ENCODE data around the gene RAB3GAP1.
"Not testable (repeated sequence)": the region's sequence is repeated elsewhere in the genome, so short reads cannot be mapped to it uniquely, and the experiment has no call there.

The RAB3GAP1 gene

DNA sequence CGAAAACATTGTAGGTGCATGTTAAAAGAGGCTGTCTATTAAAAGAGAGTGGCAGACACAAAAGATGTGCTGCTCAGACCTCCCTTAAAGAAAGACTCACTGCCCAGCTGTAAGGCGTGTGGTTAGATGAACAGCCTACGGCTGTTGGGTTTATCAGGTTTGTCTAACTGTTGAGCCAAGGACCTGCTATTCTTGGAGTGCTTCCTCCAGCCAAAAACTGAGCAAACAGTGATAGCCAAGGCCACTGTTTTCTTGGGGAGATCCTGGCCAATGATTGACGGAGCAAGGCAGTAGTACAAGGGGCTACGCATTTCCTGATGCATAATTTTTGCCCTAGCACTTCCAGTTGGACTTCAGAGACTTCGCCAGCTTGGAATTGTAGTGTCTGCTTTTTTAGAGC is 1.4 kb upstream of the RAB3GAP1 start:
- Histone ChIP-seq H3K4me3 (no peak overlapping the region), H3K27ac (no peak overlapping the region)

DNA sequence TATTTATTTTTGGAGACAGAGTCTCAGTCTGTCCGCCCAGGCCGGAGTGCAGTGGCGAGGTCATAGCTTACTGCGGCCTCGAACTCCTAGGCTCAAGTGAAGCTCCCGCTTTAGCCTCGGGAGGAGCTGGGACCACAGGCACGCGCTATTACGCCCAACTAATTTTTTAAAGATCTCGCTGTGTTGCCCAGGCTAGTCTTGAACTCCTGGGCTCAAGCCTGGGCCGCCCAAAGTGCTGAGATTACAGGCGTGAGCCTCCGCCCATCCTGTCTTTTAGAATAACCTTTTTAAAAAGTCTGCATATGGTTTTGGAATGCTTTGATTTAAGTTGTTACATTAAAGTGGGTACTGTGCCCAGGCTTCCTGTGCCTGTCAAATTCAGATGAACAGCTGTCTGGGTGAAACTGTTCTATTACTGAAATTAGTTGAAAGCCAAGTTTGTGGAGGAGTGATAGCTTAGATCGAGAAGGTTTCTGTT is 944 bp downstream of the RAB3GAP1 start:
- H3K27ac ChIP-seq = peak overlapping the region in 20 of 21 experiments; percentile 84 to 99 (median 94)
- H3K4me3 ChIP-seq = peak overlapping the region; percentile 51 to 84 (median 81)

DNA sequence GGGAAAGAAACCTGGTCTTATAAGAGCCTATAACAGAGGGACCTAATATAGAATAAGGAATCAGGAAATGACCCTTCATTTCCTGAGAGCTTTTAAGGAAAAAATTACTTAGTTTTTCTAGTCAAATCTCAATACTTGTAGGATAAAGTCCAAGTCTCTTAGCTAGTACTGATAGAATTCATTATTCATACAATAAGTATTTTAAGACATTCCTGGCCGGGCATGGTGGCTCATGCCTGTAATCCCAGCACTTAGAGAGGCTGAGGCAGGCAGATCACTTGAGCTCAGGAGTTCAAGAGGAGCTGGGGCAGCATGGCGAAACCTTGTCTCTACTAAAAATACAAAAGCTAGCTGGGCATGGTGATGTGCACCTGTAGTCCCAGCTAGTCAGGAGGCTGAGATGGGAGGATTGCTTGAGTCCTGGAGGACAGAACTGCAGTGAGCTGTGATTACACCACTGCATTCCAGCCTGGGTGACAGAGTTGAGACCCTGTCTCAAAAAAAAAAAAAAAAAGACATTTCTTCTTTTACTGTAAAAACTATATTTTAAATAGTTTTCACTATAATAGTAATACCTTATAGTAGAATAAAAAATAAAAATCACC is 3.2 kb downstream of the RAB3GAP1 start:
- H3K27ac ChIP-seq = no peak overlapping the region
- H3K4me3 ChIP-seq = no peak overlapping the region

DNA sequence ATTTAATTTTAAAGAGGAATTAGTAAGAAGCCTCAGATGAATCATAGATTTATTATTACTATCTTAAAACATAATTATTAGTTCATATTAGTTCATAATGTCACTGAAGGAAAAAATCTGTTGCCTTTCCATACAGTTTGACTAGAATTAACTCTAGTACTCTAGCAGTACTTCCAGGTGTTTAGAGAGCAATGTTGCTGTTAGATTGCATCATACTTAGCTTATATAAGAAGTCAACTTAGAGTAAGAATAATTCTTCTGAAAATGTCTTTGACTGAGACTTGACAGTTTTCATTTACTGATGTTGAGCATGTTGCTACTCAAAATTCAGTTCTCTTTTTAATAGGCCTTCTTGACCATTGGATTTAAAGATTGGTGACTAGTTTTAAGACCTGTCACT is 4.7 kb downstream of the RAB3GAP1 start:
- Histone ChIP-seq H3K27ac (no peak overlapping the region), H3K4me3 (no peak overlapping the region)

DNA sequence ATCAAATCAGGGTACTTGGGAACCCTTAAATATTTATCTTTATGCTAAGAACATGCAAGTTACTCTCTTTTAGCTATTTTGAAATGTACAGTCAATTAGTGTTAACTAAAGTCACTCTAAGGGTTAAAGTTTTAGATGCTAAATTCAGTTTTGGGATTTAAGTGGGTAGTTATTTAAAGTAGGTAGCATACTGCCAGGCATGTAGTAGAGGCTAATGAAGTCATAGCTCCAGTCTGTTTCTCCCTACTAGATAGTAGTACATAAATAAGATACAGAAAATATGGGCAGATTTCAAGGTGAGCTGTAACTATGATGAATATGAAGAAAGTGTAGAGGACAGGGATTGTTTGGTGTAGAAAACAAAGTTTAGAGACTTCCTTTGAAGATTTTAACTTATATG is 7.5 kb downstream of the RAB3GAP1 start:
- Histone ChIP-seq H3K27ac (no peak overlapping the region), H3K4me3 (no peak overlapping the region)

DNA sequence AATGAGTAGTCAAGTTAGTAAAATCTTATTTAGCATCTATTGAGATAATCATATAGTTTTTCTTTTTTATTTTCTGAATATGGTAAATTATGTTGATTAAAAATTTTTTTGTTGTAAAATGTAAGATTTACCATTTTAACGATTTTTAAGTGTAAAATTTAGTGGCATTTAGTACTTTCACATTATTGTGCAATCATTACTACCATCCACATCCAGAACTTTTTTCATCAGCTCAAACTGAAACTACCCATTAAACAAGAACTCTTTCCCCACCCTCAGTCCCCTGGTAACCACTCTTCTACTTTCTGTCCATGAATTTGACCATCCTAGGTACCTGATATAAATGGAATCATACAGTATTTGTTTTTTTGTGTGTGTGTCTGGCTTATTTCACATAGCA is 11.1 kb downstream of the RAB3GAP1 start:
- Histone ChIP-seq H3K27ac (no peak overlapping the region), H3K4me3 (no peak overlapping the region)

DNA sequence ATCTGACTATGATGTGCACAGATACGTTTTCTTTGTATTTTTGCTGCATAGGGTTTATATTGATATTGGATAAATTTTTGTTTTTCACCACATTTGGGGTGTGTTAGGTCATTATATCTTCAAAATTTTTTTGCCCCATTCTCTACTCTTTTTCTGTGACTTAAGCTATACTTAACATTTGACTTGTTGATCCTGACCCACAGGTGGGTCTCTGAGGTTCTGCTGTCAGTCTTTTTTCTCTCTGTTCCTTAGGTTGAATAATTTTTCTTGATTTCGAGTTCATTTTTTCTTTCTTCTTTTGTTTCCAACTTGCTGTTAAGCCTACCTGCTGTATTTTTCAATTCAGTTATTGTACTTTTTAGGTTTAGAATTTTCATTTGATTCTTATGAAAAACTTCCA is 12.1 kb downstream of the RAB3GAP1 start:
- H3K4me3 ChIP-seq = no peak overlapping the region
- no peak overlapping the region for H3K27ac ChIP-seq

DNA sequence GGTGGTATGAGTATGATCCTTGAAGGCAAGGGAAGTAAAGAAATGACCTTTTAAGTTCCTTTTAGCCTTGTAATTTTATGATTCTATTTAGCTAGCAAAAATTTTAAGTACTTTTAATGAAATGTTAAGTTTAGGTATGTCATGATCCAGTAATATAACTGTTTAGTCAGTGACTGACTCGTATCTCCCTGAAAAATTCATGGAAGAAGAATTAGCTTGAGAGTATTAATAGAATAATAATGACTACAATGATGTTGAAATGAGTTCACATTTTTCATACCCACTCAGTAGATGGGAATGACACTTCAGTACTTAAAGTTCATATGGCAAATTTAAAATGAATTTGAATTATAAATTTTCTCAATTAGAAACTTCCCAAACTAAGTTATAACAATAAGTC is 14.6 kb downstream of the RAB3GAP1 start:
- Histone ChIP-seq H3K4me3 (no peak overlapping the region), H3K27ac (no peak overlapping the region)

DNA sequence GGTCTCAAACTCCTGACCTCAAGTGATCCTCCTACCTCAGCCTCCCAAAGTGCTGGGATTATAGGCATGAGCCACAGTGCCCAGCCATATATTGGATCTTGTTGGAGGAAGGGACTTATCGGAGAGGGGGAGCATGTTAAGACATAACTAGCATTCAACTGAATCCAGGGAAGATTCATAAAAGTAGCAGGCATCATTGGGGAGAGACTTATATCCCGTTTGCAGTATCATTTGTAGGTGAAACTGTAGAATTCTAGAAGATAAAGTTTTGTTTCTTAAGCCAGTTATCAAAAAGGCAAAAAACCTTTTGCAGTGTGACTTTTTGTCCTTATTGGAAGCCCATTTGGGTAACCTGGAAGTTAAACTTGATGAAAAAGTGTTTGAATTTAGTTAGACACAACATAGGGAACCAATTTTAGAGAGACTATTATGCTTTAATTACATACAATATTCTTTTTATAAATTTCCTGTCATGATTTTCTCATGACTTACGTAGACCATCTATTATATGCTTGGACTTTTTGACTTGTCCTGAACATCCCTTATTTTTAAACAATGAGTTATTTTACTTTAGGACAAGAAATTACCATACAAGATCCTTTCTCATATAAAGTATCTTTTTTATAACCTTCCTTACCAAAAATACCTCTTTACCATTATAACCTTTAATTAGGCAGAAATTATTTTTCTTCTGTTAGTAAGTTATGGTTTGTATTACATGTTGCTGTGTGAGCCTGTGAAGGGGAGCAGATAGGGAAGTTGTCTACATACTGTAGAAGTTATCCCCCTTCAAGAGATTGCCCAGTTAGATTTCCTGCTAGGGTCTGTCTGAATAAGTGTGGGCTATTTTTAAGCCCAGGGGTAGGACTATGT is 20.3 kb downstream of the RAB3GAP1 start:
- no peak overlapping the region for H3K27ac ChIP-seq
- H3K4me3 ChIP-seq = no peak overlapping the region

DNA sequence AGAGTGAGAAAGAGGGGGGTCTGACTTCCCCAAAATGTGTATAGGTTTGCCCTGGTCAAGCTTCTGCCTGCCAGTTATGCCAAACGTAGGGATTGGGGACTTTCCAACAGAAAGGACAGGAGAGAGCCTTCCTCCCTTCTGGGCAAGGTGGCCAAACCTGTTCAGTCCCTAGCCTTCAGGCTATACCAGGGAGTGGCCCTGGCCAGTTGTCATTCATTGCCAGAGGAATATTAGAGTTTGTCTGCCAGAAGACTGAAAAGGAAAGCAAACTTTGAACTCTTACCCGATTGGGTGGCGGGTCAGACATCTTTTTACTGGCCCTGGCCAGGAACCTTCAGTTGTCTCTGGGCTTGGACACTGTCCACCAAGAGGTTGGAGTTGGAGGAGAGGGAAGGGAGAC is 22.1 kb downstream of the RAB3GAP1 start:
- Histone ChIP-seq H3K27ac (peak overlapping the region in 1 of 21 experiments; percentile 1), H3K4me3 (no peak overlapping the region)

DNA sequence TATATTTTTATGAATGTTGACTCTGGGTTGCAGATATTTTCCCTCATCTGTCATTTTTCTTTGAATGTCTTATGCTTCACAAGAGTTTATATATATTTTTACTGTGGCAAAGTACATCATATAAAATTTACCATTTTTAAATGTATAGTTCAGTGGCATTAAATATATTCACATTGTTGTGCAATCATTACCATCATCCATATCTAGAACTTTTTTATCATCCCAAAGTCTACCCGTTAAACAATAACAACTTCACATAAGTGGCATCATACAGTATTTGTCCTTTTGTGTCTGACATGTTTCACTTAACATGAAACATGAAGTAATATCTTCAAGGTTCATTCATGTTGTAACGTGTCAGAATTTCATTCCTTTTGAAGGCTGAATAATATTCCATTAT is 24.5 kb downstream of the RAB3GAP1 start:
- Histone ChIP-seq H3K27ac (no peak overlapping the region), H3K4me3 (no peak overlapping the region)

DNA sequence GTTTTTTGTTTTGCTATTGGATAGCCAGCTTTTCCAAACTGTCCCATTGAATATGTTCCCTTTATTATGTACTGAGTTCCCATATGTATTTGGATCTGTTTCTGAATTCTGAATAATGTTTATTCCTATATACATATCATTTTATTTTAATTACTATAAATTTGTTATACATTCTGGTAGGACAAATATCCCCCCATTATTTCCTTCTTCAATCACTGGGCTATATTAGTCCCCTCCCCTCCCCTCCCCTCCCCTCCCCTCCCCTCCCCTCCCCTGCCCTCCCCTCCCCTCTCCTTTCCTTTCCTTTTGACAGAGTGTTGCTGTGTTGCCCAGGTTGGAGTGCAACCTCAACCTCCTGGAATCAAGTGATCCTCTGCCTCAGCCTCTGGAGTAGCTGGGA is 26.3 kb downstream of the RAB3GAP1 start:
- no peak overlapping the region for H3K27ac ChIP-seq
- H3K4me3 ChIP-seq = no peak overlapping the region

DNA sequence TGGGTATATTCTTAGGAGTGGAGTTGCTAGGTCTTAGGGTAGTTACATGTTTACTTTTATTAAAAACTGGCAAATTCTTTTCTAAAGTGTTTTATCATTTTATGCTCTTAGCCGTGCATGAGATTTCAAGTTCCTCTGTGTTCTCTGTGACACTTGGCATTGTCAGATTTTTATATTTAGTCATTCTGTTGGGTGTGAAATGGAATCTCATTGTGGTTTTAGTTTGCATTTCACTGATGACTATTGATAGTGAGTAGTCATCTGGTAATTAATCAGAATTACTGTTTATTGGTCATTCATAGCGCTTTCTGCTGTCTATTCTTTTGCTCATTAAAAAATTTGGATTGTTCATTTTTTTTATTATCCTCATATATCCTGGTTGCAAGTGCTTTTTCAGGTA is 34.1 kb downstream of the RAB3GAP1 start:
- H3K27ac ChIP-seq = no peak overlapping the region
- H3K4me3 ChIP-seq = no peak overlapping the region

DNA sequence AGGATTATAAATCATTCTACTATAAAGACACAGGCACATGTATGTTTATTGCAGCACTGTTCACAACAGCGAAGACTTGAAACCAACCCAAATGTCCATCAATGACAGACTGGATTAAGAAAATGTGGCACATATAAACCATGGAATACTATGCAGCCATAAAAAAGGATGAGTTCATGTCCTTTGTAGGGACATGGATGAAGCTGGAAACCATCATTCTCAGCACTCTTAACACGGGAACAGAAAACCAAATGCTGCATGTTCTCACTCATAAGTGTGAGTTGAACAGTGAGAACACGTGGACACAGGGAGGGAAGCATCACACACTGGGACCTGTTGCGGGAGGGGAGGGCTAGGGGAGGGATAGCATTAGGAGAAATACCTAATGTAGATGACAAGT is 37.5 kb downstream of the RAB3GAP1 start:
- H3K27ac ChIP-seq = not testable (repeated sequence)

DNA sequence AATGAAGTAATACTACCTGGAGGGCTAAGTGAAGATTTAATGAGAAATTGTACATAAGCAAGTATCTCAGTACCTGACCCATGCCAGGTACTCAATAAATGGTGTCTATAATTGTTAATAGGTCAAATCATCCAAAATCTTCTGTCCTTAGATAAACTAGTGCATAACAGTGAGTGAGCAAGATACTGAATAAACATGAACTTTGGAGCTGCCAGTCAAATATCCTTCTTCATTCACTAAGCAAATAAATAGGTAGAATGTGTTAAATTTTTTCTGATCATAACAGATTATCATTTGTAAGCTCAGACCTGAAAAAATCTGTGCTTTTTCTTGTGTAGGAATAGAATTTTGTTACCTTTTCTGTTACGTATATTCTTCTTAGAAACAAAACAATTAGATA is 39.6 kb downstream of the RAB3GAP1 start:
- H3K4me3 ChIP-seq = no peak overlapping the region
- no peak overlapping the region for H3K27ac ChIP-seq

More for the DNA sequence above, 37.5 kb downstream of the RAB3GAP1 start:
- H3K4me3 ChIP-seq = not testable (repeated sequence)

DNA sequence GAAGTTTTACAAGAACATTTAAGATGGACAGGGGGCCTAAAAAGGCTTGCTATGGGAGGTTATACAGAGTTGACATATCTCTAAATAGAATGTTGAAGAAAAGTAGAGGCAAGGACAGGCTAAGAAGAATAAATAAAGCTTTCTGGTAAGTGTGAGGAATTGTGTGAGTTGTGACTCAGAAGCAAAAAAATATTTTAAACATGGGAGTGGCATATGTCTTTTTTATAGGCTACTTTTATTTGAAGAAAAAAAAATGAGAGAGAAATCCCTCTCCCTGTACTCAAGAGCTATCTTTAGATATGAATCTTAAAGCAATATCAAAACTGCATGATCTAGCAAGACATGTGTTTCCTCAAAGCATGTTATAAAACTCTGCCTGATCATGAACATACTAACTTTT is 41.1 kb downstream of the RAB3GAP1 start:
- H3K4me3 ChIP-seq = no peak overlapping the region
- no peak overlapping the region for H3K27ac ChIP-seq

DNA sequence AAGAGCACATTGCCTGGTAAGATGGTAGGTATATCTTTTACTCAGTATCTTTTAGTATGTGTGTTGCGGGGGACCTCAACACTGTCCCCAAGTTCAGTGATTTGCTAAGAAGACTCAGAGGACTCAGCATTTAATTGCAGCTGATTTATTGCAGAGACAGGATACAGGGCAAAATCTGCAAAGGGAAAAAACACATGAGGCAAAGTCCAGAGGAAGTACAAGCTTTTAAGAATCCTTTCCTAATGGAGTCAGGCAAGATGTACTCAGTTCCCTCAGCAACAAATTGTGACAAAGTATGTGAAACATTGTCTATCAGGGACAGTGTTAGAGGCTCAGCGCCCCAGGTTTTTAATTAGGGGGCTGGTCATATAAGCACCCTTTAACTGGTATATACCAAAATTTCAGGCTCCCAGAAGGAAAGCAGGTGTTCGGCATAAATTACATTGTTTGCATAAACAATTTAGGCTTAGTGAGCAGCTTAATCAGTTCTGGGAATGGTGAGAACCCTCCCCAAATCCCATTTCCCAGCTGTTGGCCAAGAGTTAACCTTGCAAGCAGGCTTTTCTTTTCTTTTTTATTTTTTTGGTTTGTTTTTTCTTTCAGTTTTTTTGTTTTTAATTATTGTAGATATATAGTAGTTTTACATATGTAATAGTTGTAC is 41.7 kb downstream of the RAB3GAP1 start:
- H3K27ac ChIP-seq = no peak overlapping the region
- H3K4me3 ChIP-seq = no peak overlapping the region

DNA sequence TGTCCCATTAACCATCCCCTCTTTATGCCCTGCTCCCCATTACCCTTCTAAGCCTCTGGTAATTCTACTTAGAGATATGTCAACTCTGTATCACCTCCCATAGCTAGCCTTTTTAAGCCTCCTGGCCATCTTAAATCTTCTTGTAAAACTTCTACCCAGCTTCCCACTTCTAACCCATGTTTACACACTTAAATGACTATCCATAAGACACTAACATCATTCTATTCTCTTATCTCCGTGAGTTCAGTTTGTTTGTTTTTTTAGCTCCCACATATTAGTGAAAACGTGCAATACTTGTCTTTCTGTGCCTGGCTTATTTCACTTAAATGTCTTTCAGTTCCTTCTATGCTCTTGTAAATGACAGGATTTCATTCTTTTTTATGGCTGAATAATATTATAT is 42.4 kb downstream of the RAB3GAP1 start:
- Histone ChIP-seq H3K4me3 (no peak overlapping the region), H3K27ac (no peak overlapping the region)

DNA sequence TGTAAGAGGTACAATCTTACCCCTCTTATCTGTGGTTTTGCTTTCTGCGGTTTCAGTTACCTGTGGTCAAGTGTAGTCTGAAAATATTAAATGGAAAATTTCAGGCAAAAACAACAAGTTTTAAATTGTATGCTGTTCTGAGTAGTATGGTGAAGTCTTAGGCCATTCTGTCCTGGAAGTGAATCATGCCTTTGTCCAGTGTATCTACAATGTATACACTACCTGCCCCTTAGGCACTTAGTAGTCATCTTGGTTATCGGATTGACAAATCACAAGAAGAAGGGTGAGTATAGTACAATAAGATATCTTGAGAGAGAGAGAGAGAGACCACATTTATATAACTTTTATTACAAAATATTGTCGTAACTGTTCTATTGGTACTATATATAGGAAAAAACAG is 43.5 kb downstream of the RAB3GAP1 start:
- no peak overlapping the region for H3K27ac ChIP-seq
- H3K4me3 ChIP-seq = no peak overlapping the region

DNA sequence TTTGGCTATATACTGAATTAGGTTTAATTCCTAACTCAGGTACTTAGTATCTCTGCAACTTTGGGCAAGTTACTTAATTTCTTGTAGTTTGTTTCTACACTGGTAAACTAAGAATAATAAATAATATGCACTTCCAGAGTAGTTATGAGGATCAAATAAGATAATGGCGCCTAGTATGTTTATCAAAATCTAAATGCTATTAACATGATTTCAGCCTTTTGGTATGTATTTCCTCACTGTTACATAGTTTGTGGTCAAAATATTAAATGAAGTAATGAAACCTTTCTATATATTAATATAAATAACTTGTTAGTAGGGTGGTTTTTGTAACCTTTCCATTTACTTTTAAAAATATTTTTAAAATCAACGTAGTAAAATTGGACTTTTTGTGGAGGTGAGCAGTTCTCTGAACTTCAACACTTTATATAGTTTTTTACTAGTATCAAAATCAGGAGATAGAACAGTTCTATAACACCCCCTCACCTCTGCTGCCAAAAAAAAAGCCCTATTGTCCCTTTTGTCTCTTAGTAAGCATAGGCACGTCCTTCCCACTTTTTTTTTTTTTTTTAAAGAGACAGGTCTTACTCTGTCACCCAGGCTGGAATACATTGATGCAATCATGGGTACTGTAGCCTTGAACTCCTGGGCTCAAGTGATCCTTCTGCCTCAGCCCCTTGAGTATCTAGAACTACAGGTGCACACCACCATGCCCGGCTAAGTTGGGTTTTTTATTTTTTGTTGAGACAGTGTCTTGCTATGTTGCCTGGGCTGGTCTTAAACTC is 44.8 kb downstream of the RAB3GAP1 start:
- Histone ChIP-seq H3K4me3 (no peak overlapping the region), H3K27ac (no peak overlapping the region)
